ENCODE measurements around the gene UBE4B. TPM values are rescaled to one million over a fixed set of nuclear protein-coding genes. Genes with fewer than 3 reads are reported as not detected.

Gene UBE4B
- total and polyA plus RNA-seq, 9 of the 15 experiments (the other 6 are each of a cell fraction or from before 2014, with no cell fraction given), result 11.7 to 73.7 (median 40.1) TPM

GRCh38 chr1:10032590-10033358 lies at the start of gene UBE4B (continued):
- TF ChIP-seq FOXM1 (IDR thresholded peaks at IDR 0.05; ENCODE audit: low read depth) (no peak), FOXM1 (CRISPR knock-in tag; IDR thresholded peaks at IDR 0.05; ENCODE audit: low read depth) (no peak), CHD2 (IDR thresholded peaks at IDR 0.05; ENCODE audit: low read depth, low read length) (peak; percentile 37; the same call in 1 of the 2 replicates), ARHGAP35 (IDR thresholded peaks at IDR 0.05; ENCODE audit: partially characterized antibody) (no peak), TRIM24 (IDR thresholded peaks at IDR 0.05) (peak in 1 of 2 experiments; percentile 36; a peak in 1 of 4 replicates), MTA1 (IDR thresholded peaks at IDR 0.05; ENCODE audit: borderline replicate concordance) (peak; percentile 34; the same call in 1 of the 2 replicates), NR2F6 (CRISPR knock-in tag; IDR thresholded peaks at IDR 0.05) (no peak), POLR2B (IDR thresholded peaks at IDR 0.05; ENCODE audit: low read depth, partially characterized antibody) (peak; percentile 75), TAF15 (IDR thresholded peaks at IDR 0.05; ENCODE audit: low read depth, low read length) (no peak), ZKSCAN1 (IDR thresholded peaks at IDR 0.05; ENCODE audit: low read depth, low read length) (no peak), USF1 (CRISPR knock-in tag; IDR thresholded peaks at IDR 0.05) (peak; percentile 94), ZNF778 (CRISPR knock-in tag; IDR thresholded peaks at IDR 0.05) (no peak), THAP12 (CRISPR knock-in tag; IDR thresholded peaks at IDR 0.05) (0 out of 2 replicates have a peak, but pooled peaks have one; percentile 64), TARDBP (IDR thresholded peaks at IDR 0.05) (no peak), ZNF146 (CRISPR knock-in tag; IDR thresholded peaks at IDR 0.05; ENCODE audit: unreplicated experiment) (no peak), GATAD2B (IDR thresholded peaks at IDR 0.05; ENCODE audit: borderline replicate concordance) (peak; percentile 75; the same call in 1 of the 2 replicates), ZNF124 (CRISPR knock-in tag; IDR thresholded peaks at IDR 0.05) (no peak), PTTG1 (tag; IDR thresholded peaks at IDR 0.05; ENCODE audit: low read depth) (no peak), MLLT1 (IDR thresholded peaks at IDR 0.05) (peak; percentile 33 to 68; a peak in 2 of 4 replicates), NONO (IDR thresholded peaks at IDR 0.05; ENCODE audit: low read depth in 2 of 2, low read length in 1 of 2) (peak in 1 of 2 experiments; percentile 75; a peak in 1 of 4 replicates), ZNF12 (CRISPR knock-in tag; IDR thresholded peaks at IDR 0.05) (no peak), THRB (CRISPR knock-in tag; conservative IDR thresholded peaks at IDR 0.05) (peak; percentile 55; the same call in 1 of the 2 replicates)

Data from K562 (cell line).